SK-N-SH (cell line): ENCODE results near the gene UNKL.

Experiments used
- CHD2 ChIP-seq: fragments of 150-350 bp; IDR thresholded peaks from 2 replicates; pipeline ENCODE4 v1.6.1; 2018; ENCODE audit warnings: low read length; ENCODE audit not compliant: partially characterized antibody
- CTCF ChIP-seq: fragments of 200-600 bp; sonication (generic); IDR thresholded peaks from 2 replicates; pipeline ENCODE4 v1.6.1; 2017; ENCODE audit warnings: antibody characterized with exemption, mild to moderate bottlenecking, moderate library complexity
- ELF1 ChIP-seq: IDR thresholded peaks from 2 replicates; pipeline ENCODE4 v1.4.0; 2012
- EP300 ChIP-seq, 2 experiments: IDR thresholded peaks; 2 replicates each; pipeline versions ENCODE4 v1.4.0 to v1.6.1; 2012; ENCODE audit warnings: borderline replicate concordance in 1 of 2, low read depth in 1 of 2, low read length in 1 of 2
- FOSL2 ChIP-seq: IDR thresholded peaks from 2 replicates; pipeline ENCODE4 v1.4.0; 2012; ENCODE audit warnings: low read depth, mild to moderate bottlenecking, moderate library complexity, borderline replicate concordance
- NFIC ChIP-seq: IDR thresholded peaks from 2 replicates; pipeline ENCODE4 v1.4.0; 2012; ENCODE audit warnings: borderline replicate concordance
- POLR2AphosphoS5 ChIP-seq: IDR thresholded peaks from 2 replicates; pipeline ENCODE4 v1.6.1; 2012; ENCODE audit warnings: low read depth, low read length
- RAD21 ChIP-seq: IDR thresholded peaks from 2 replicates; pipeline ENCODE4 v1.6.1; 2012; ENCODE audit warnings: mild to moderate bottlenecking, low read length
- REST ChIP-seq: IDR thresholded peaks from 2 replicates; pipeline ENCODE4 v1.6.1; 2012; ENCODE audit warnings: mild to moderate bottlenecking, low read depth, low read length, moderate library complexity
- SIN3A ChIP-seq: IDR thresholded peaks from 2 replicates; pipeline ENCODE4 v1.6.1; 2012; ENCODE audit warnings: low read depth, mild to moderate bottlenecking, low read length, moderate library complexity, borderline replicate concordance
- TCF12 ChIP-seq: IDR thresholded peaks from 2 replicates; pipeline ENCODE4 v1.4.0; 2012
- ZBTB33 ChIP-seq: IDR thresholded peaks from 2 replicates; pipeline ENCODE4 v1.4.0; 2012; ENCODE audit warnings: low read depth, borderline replicate concordance

GRCh38 chr16:1331712-1332617 lies 82.5 kb downstream of the UNKL start:
- TF ChIP-seq CHD2 (no peak), CTCF (no peak), SIN3A (no peak), RAD21 (no peak), REST (no peak), NFIC (no peak), POLR2AphosphoS5 (no peak), EP300 (IDR thresholded peaks at IDR 0.05; ENCODE audit: borderline replicate concordance in 1 of 2, low read depth in 1 of 2, low read length in 1 of 2) (no peak), FOSL2 (no peak), ZBTB33 (no peak), TCF12 (no peak), ELF1 (no peak)
